ENCODE data around the gene BLCAP. TPM values are rescaled to one million over a fixed set of nuclear protein-coding genes. Genes with fewer than 3 reads are reported as not detected.
"Not testable (repeated sequence)": the region's sequence is repeated elsewhere in the genome, so short reads cannot be mapped to it uniquely, and the experiment has no call there.

Gene BLCAP
- polyA plus RNA-seq, 3 donors, result 79.0 to 92.9 (median 81.9) TPM

DNA sequence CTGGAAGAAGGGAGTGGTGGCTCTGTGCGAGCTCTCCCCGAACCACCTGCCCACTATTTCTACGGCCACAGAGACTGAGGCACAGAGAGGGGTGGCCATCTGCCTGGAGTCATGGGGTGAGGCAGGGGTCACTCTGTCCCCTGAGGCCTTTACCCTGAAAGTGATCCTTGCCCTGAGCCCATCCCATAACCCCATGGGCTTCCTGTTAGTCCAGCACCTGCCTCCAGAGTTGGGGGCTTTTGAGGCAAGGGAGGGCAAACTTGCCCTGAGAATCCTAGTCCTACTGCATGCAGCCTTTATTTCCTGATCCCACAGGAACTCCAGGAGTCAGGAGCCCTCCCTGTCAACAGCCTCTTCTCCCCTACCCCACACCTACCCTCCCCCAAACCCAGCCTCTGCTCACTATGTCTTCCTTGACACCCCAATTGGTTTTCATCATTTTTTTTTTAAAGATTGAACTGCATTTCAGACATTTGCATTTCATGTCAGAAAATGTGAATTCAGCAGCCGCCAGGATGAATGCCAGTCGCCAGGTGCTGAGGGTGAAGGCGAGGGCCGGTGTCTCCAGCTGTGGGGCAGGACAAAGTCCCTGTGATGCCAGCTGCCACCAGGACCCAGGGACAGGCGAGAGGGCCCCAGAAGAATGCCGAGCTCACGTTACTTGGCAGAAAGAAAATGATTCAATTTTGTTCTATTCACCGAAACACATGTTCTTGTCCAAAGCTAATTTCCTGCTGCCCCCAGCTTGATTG lies 54.3 kb downstream of the BLCAP start:
- DNase-seq (ENCODE audit: extremely low read depth in 1 of 11, low read depth in 9 of 11, low spot score in 4 of 11), result no peak

DNA sequence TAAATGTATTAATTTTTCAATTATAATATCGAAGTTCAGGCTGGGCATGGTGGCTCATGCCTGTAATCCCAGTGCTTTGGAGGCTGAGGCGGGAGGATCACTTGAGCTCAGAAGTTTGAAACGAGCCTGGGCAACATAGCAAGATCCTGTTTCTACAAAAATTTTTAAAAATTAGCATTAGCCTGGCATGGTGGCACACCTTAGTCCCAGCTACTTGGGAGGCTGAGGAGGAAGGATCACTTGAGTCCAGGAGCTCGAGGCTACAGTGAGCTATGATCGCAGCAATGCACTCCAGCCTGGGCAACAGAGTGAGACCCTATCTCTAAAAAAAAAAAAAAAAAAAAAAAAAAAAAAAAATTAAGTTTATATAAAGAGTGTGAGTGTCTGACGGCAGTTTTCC lies 55.2 kb downstream of the BLCAP start:
- DNase-seq (ENCODE audit: extremely low read depth in 1 of 11, low read depth in 9 of 11, low spot score in 4 of 11), result not testable (repeated sequence)

DNA sequence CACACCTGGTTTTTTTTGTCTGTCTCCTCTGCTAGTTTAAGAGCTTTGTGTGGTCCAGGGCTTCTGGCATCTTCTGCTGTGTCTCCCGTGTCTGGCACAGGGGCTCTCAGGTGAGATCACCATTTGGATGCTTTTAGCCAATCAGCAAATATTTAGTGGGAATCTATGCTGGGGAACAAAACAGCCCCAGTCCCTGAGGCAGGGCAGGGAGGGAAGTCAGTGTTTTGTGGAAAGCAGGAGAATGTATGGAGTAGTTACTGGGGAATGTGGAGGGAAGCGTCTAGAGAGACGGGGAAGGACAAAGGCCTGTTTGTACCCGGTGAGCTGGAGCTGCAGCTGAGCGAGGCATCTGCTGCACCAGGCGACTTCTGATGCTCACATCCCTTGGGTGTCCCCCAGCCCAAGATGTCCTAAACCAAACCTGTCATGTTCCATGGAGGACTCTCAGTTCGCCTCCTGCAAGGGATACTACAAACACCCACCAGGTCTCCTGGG lies 55.9 kb downstream of the BLCAP start:
- DNase-seq (ENCODE audit: extremely low read depth in 1 of 11, low read depth in 9 of 11, low spot score in 4 of 11), result no peak

DNA sequence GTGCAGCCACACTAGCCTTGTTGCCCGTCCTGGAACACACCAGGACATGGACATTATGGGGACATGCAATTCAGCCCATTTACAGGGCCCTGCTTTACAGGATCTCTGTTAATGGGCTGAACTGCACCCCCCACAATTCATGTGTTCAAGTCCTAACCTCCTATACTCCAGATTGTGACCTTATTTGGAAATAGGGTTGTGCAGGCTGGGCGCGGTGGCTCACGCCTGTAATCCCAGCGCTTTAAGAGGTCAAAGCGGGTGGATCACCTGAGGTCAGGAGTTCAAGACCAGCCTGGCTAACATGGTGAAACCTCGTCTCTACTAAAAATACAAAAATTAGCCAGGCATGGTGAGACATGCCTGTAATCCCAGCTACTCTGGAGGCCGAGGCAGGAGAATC lies 57.5 kb downstream of the BLCAP start:
- DNase-seq (ENCODE audit: extremely low read depth in 1 of 11, low read depth in 9 of 11, low spot score in 4 of 11), result not testable (repeated sequence)

DNA sequence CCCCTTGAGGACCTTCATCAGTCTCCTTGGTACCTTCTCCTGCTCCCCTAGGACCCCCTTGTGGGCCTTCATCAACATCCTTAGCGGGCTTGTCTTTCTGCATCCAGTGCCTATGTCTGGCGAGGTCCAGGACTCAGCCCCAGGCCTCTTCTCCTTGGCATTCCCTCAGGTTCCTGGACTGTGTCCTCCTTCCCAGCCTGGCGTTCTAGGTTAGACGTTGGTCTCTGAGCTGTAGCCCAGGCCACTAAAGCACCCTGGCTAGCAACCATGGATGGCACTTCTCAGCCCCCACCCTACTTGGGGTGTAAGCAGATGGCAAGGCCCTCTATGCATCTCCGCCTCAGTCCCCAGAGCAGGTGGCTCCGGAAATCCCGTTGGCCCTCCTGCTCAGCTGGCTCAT lies 58.1 kb downstream of the BLCAP start:
- DNase-seq (ENCODE audit: extremely low read depth in 1 of 11, low read depth in 9 of 11, low spot score in 4 of 11), result no peak

DNA sequence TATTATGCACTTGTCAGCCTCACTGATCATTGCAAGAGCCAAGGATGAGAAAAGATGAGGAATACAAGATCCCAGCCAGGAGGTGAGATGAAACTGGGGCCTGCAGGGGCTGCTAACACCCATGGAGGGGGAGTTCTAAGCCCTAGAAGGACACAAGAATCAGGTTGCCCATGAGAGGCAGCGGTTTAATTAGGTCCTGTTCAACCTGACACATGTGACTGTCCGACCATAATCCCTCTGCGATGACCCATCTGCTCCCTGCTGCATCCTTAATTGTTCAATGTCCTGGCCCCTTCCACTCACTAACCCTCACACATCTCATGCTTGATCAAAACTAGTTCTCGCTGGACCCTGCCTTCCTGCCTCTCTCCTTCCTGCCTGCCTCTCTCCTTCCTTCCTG lies 58.8 kb downstream of the BLCAP start:
- DNase-seq (ENCODE audit: extremely low read depth in 1 of 11, low read depth in 9 of 11, low spot score in 4 of 11), result no peak

Other genes with a start within 250 kb of the BLCAP start
- gene MANBAL, start 238.2 kb downstream of the BLCAP start, polyA plus RNA-seq (ENCODE audit: insufficient read length in 3 of 3), result 10 to 100 TPM; 61.2 to 69.7 (median 68.7) TPM
- gene SRC, start 181.7 kb downstream of the BLCAP start, polyA plus RNA-seq (ENCODE audit: insufficient read length in 3 of 3), result 10 to 100 TPM; 47.6 to 70.5 (median 56.5) TPM
- 100 to 1,000 TPM in 1 of 3 donors, 10 to 100 TPM in 2; 94.7 to 129 (median 96.8) TPM for gene NNAT, start 6.6 kb downstream of the BLCAP start, polyA plus RNA-seq (ENCODE audit: insufficient read length in 3 of 3)
- 10 to 100 TPM; 47.7 to 51.4 (median 48.2) TPM for gene CTNNBL1, start 166.2 kb upstream of the BLCAP start, polyA plus RNA-seq (ENCODE audit: insufficient read length in 3 of 3)